ENCODE measurements around the gene FBXO11. TPM values are rescaled to one million over a fixed set of nuclear protein-coding genes. Genes with fewer than 3 reads are reported as not detected.

Gene FBXO11
- total and polyA plus RNA-seq, 4 donors, result 9.2 to 46.8 (median 19.7) TPM

DNA sequence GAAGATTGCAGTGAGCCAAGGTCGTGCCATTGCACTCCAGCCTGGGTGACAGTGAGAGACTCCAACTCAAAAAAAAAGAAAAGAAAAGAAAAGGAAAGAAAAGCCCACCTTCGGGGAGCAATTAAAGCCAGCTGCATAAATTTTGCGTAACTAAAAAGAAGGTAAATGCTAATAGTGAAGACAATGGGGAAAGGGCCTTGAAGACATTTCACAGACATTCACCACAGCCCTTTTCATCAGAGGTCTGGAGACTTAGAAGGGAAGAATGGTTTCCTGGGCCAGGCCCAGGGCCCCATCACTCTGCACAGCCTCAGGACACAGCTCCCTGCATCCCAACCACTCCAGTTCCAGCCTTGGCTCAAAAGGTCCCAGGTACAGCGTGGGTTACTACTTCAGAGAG, 158.4 kb downstream of the FBXO11 start:
- H3K27ac ChIP-seq (ENCODE audit: low read depth in 1 of 2, low read length in 2 of 2), result no peak overlapping the region
- WGBS, result 87% methylated on average over 4 of the region's 4 CpGs

More for the DNA sequence above, 158.4 kb downstream of the FBXO11 start:
- Histone ChIP-seq H3K27me3 (ENCODE audit: control insufficient read depth in 4 of 4, insufficient read depth in 4 of 4, low read length in 3 of 4) (no peaks in the 10 kb centered on the region), H3K4me1 (ENCODE audit: control insufficient read depth in 4 of 4, insufficient read depth in 4 of 4, low read length in 3 of 4) (no peaks in the 10 kb centered on the region), H3K9ac (ENCODE audit: low read depth in 1 of 2, low read length in 2 of 2) (no peak overlapping the region), H3K4me3 (ENCODE audit: low read depth in 1 of 3, low read length in 3 of 3) (no peak overlapping the region), H3K36me3 (ENCODE audit: control insufficient read depth in 4 of 4, insufficient read depth in 3 of 4, low read depth in 1 of 4, low read length in 3 of 4) (no peaks in the 10 kb centered on the region), H3K9me3 (ENCODE audit: control insufficient read depth in 4 of 4, low read length in 3 of 4) (peaks cover 0 to 2% (median 0%) of the 10 kb centered on the region in 4 donors)
- DNase-seq (ENCODE audit: low spot score), result no peak
- TF ChIP-seq FOXA1 (IDR thresholded peaks at IDR 0.05) (no peak), YY1 (IDR thresholded peaks at IDR 0.05) (no peak), HNF4A (conservative IDR thresholded peaks at IDR 0.05) (no peak), NR2F2 (IDR thresholded peaks at IDR 0.05) (no peak), TAF1 (conservative IDR thresholded peaks at IDR 0.05) (no peak), GABPA (IDR thresholded peaks at IDR 0.05 in 1 of 2, conservative IDR thresholded peaks at IDR 0.05 in 1 of 2) (no peak), HNF4G (IDR thresholded peaks at IDR 0.05) (no peak), RAD21 (IDR thresholded peaks at IDR 0.05) (no peak), RXRA (IDR thresholded peaks at IDR 0.05) (no peak), EGR1 (IDR thresholded peaks at IDR 0.05; ENCODE audit: low read depth in 2 of 2) (no peak), SP1 (IDR thresholded peaks at IDR 0.05) (no peak), JUND (IDR thresholded peaks at IDR 0.05) (no peak), FOXA2 (IDR thresholded peaks at IDR 0.05) (no peak)
- TF ChIP-seq, protein P1, sequence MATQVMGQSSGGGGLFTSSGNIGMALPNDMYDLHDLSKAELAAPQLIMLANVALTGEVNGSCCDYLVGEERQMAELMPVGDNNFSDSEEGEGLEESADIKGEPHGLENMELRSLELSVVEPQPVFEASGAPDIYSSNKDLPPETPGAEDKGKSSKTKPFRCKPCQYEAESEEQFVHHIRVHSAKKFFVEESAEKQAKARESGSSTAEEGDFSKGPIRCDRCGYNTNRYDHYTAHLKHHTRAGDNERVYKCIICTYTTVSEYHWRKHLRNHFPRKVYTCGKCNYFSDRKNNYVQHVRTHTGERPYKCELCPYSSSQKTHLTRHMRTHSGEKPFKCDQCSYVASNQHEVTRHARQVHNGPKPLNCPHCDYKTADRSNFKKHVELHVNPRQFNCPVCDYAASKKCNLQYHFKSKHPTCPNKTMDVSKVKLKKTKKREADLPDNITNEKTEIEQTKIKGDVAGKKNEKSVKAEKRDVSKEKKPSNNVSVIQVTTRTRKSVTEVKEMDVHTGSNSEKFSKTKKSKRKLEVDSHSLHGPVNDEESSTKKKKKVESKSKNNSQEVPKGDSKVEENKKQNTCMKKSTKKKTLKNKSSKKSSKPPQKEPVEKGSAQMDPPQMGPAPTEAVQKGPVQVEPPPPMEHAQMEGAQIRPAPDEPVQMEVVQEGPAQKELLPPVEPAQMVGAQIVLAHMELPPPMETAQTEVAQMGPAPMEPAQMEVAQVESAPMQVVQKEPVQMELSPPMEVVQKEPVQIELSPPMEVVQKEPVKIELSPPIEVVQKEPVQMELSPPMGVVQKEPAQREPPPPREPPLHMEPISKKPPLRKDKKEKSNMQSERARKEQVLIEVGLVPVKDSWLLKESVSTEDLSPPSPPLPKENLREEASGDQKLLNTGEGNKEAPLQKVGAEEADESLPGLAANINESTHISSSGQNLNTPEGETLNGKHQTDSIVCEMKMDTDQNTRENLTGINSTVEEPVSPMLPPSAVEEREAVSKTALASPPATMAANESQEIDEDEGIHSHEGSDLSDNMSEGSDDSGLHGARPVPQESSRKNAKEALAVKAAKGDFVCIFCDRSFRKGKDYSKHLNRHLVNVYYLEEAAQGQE (IDR thresholded peaks at IDR 0.05), result no peak
- TF ChIP-seq, protein P2, sequence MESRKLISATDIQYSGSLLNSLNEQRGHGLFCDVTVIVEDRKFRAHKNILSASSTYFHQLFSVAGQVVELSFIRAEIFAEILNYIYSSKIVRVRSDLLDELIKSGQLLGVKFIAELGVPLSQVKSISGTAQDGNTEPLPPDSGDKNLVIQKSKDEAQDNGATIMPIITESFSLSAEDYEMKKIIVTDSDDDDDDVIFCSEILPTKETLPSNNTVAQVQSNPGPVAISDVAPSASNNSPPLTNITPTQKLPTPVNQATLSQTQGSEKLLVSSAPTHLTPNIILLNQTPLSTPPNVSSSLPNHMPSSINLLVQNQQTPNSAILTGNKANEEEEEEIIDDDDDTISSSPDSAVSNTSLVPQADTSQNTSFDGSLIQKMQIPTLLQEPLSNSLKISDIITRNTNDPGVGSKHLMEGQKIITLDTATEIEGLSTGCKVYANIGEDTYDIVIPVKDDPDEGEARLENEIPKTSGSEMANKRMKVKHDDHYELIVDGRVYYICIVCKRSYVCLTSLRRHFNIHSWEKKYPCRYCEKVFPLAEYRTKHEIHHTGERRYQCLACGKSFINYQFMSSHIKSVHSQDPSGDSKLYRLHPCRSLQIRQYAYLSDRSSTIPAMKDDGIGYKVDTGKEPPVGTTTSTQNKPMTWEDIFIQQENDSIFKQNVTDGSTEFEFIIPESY (IDR thresholded peaks at IDR 0.05), result no peak
- TF ChIP-seq, protein P3, sequence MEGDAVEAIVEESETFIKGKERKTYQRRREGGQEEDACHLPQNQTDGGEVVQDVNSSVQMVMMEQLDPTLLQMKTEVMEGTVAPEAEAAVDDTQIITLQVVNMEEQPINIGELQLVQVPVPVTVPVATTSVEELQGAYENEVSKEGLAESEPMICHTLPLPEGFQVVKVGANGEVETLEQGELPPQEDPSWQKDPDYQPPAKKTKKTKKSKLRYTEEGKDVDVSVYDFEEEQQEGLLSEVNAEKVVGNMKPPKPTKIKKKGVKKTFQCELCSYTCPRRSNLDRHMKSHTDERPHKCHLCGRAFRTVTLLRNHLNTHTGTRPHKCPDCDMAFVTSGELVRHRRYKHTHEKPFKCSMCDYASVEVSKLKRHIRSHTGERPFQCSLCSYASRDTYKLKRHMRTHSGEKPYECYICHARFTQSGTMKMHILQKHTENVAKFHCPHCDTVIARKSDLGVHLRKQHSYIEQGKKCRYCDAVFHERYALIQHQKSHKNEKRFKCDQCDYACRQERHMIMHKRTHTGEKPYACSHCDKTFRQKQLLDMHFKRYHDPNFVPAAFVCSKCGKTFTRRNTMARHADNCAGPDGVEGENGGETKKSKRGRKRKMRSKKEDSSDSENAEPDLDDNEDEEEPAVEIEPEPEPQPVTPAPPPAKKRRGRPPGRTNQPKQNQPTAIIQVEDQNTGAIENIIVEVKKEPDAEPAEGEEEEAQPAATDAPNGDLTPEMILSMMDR (IDR thresholded peaks at IDR 0.05; ENCODE audit: low read depth, low read length, missing input control), result no peak
- TF ChIP-seq, protein P4, sequence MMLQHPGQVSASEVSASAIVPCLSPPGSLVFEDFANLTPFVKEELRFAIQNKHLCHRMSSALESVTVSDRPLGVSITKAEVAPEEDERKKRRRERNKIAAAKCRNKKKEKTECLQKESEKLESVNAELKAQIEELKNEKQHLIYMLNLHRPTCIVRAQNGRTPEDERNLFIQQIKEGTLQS (IDR thresholded peaks at IDR 0.05), result no peak
- TF ChIP-seq, protein P5, sequence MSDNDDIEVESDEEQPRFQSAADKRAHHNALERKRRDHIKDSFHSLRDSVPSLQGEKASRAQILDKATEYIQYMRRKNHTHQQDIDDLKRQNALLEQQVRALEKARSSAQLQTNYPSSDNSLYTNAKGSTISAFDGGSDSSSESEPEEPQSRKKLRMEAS (IDR thresholded peaks at IDR 0.05), result no peak

All from liver (tissue), 9 donors.